Measurements from ENCODE around the gene RAPGEF1. TPM values are rescaled to one million over a fixed set of nuclear protein-coding genes. Genes with fewer than 3 reads are reported as not detected.
A peak's percentile ranks its signal among the peaks of the same experiment; 100 is the strongest.
"Not testable (repeated sequence)": the region's sequence is repeated elsewhere in the genome, so short reads cannot be mapped to it uniquely, and the experiment has no call there.

The RAPGEF1 gene
- total RNA-seq, 1 donor from 2014 or later = 32.1 TPM

- peak in 1 of 2 donors; percentile 46 for DNase-seq (ENCODE audit: low read depth in 2 of 2)
These were observed 68.7 kb downstream of the RAPGEF1 start for GRCh38 chr9:131671133-131671520.

GRCh38 chr9:131670247-131671132 is 69.4 kb downstream of the RAPGEF1 start:
- DNase-seq (ENCODE audit: low read depth in 2 of 2) = no peak

- no peak for DNase-seq (ENCODE audit: low read depth in 2 of 2)
These were observed 70.4 kb downstream of the RAPGEF1 start for GRCh38 chr9:131669269-131670157.

DNA sequence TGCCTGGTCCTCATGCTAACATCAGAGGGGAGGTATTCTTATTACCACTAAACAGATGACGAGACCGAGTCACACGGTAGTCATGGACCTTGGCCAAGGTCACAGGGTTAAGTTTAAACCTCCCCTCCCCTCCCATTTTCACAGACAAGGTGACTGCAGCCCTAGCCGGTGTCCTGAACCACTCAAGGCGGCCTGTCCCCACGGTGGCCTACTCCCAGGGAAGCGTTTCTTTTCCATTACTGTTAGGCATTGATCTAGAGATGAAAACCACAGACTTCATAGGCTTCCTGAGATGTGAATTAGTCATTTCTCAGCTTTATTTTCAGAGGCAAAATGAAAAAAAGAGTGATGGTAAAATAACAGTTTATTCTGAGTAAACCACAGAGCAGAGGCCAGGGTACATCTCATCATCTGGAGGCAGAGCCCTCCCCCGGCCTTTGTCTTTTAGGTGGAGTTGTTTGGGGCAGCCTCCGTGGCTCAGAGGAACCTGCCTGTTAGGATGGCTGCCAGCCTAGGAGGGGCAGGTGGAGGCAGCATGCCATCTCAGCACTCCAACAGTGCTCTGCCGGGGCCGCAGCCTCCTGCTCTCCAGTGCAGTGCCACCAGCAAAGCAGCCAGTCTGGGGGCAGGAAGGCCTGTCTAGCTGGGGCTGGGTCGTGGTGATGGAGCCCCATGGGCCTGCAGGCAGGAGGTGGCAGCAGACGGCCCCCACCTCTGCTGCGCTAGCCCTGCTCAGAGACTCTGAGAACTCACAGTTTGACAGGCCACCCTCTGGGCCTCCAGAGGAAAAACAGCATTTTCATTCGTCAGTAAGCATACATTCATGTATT is 71.2 kb downstream of the RAPGEF1 start:
- peak; percentile 64 to 81 for DNase-seq (ENCODE audit: low read depth in 2 of 2)

DNA sequence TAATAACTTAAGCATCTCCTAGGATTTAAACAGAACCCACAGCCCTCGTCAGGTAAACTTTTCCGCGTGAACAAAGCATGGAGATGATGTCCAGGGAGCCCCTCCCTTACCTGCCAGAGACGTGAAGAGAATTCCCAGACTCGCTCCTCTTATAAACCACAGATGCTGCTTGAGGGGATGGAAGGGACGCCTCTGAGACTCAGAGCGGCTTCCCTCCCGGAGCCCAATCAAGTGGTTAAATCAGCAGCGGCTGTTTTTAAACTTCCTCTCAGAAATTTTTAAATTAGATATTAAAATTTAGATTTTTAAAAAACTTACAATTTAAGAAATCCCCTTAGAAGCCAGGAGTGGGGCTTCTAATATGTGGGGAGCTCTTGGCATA is 71.8 kb downstream of the RAPGEF1 start:
- DNase-seq (ENCODE audit: low read depth in 2 of 2) = no peak

DNA sequence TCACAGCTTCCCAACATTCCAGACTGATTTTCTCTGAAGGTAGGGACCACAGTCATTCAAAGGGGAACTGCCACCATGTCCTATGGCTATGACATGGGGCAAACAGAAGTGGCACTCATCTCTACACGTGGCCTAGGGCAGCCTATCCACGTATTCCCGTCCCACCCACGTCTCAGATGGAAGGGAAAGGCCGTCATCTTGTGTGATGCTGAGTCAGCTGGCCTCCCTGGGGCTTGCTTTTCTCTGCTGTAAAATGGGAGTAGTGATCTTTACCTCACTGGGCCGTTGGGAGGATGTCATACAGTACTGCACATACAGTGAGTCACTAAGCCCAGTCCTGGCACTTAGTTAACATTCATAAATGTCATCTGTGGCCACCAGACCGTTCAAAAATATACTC is 72.3 kb downstream of the RAPGEF1 start:
- DNase-seq (ENCODE audit: low read depth in 2 of 2) = peak in 1 of 2 donors; percentile 50

- no peak for DNase-seq (ENCODE audit: low read depth in 2 of 2)
These were observed 73.1 kb downstream of the RAPGEF1 start for GRCh38 chr9:131666774-131667173.

- DNase-seq (ENCODE audit: low read depth in 2 of 2) = no peak
These were observed 73.8 kb downstream of the RAPGEF1 start for GRCh38 chr9:131666029-131666428.

DNA sequence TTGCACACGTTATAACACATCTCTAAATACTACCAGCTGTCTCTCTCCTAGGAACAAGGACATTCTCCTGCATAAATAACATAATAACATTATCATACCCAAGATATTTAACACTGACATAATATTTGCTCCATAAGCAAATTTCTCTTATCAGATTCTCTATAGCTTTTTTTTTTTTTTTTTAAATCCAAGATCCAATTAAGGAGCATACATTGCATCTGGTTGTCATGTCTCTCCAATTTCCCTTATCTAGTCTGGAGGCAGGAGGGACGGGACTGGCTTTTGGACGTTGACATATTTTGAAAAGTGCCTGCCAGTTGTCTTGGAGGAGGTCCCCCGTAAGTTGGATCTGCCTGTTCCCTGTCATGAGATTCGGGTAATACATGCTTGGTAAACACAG is 76.6 kb downstream of the RAPGEF1 start:
- no peak for DNase-seq (ENCODE audit: low read depth in 2 of 2)

- DNase-seq (ENCODE audit: low read depth in 2 of 2) = not testable (repeated sequence)
These were observed 77.6 kb downstream of the RAPGEF1 start for GRCh38 chr9:131662289-131662621.

DNA sequence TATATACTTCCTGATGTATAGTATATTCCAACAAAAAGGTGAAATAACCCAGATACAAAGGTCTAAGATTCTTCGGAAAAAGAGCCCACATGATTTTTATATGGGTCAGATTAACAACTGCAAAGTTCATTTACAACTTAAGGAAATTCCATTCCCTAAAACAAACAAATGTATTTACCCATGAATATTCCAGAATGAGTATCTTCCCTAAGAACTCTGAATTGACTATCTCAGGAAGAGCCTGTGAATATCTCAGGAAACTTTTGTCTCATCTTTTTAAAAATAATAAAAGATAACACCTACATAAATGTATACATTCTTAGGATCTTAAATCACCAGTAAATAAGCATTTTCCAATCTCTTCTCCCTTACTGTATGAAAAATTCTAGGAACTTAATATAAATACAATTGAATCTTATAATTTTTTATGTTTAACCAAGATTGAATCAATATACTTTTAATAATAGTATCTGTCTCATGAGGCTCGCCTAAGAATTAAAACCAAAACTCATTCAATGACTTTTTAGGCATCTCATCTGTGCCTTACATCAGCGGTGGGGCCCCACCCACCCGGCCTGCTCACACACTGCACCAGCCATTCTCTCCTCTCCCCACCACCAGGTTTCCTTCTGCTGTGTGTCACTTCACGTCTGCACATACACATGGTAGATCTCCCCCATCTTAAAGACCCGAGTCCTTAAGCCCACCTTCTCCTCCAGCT is 78.1 kb downstream of the RAPGEF1 start:
- peak in 1 of 2 donors; percentile 48 for DNase-seq (ENCODE audit: low read depth in 2 of 2)

- DNase-seq (ENCODE audit: low read depth in 2 of 2) = no peak
These were observed 79.1 kb downstream of the RAPGEF1 start for GRCh38 chr9:131660466-131661405.

DNA sequence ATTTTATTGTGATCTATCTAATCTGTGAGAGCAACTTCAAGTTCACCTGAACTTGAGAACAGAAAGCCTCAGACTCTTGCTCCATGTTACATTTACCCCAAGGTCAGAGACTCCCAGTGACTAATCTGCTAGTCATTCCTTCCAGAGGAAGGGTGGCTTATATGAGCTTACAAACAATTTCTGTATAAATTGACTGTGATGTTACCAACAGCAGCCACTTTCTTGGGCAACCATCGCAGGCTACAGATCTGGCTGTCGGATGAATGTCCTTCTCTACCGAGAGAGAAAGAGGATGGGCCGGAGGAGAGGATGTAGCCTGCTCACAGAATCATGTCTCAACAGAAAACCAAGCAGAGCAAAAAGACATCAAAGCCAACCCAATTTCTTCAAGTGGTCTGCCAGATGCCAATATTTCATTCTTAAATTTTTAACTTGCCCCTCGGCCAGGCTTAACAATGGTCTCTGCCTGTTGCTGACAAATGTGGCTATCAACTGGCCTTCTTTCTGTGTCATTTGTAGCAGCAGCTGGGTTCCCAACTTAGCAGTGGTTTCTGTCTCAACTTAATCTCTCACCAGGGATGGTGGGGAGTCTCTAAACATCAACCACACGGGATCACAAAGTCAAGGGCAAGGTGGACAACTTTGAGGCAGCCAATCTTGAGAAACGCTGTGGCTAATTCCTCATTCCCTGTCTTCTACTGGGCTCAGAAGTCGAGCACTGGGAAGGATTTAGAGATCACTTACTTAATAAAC is 81.3 kb downstream of the RAPGEF1 start:
- DNase-seq (ENCODE audit: low read depth in 2 of 2) = peak; percentile 45 to 92

- peak; percentile 47 to 71 for DNase-seq (ENCODE audit: low read depth in 2 of 2)
These were observed 81.9 kb downstream of the RAPGEF1 start for GRCh38 chr9:131657940-131658339.

GRCh38 chr9:131657456-131657855 is 82.4 kb downstream of the RAPGEF1 start:
- no peak for DNase-seq (ENCODE audit: low read depth in 2 of 2)

- DNase-seq (ENCODE audit: low read depth in 2 of 2) = no peak
These were observed 82.9 kb downstream of the RAPGEF1 start for GRCh38 chr9:131657037-131657377.

DNA sequence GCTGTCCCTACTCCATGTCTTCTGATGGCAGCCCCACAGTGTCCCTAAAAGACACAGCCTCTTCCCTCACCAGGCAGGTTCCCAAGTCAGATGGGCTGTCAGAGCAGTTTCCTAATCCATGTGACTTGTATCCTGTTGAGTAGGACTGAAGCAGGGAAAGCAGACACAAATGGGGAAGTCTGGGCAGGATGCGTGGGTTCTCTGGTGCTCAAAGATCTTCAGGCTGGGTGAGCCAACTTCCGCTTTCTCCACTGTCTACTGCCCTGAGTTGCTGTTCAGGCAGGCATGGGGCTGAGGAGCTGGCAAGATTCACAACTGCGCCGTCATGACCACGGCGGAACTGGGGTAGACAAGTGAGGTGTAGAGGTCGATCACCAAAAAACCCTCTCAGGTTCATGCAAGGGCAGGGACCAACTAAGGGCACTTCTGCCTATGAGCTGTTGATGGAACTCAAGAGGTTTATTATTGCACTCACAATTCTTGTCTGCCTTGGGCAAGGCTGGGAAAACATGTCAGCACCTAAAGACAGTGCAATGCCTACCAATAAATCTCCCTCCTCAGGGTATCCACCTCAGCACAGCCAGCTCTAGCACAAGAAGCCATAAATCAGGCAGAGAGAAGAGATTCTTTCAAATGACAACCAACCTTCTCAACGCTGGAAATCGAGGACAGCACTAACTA is 83.4 kb downstream of the RAPGEF1 start:
- peak; percentile 30 to 97 for DNase-seq (ENCODE audit: low read depth in 2 of 2)

DNA sequence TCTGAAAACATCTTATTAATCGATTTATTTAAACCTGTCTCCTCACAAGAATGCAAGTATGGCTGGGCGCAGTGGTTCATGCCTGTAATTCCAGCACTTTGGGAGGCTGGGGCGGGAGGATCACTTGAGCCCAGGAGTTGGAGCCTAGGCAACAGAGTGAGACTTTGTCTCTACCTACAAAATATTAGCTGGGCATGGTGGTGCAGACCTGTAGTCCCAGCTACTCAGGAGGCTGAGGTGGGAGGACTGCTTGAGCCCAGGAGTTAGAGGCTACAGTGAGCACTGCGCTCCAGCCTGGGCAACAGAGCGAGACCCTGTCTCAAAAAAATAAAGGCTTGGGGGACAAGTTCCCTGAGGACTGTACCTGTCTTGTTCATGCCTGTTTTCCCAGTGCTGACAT is 85.5 kb downstream of the RAPGEF1 start:
- DNase-seq (ENCODE audit: low read depth in 2 of 2) = not testable (repeated sequence)

GRCh38 chr9:131651599-131651998 is 88.3 kb downstream of the RAPGEF1 start:
- DNase-seq (ENCODE audit: low read depth in 2 of 2) = peak in 1 of 2 donors; percentile 37
